DMS153 (cell line): ENCODE data around the gene PRR5.
"Not testable (repeated sequence)": the region's sequence is repeated elsewhere in the genome, so short reads cannot be mapped to it uniquely, and the experiment has no call there.

Source experiments
- DNase-seq: peaks from one replicate; lab custom pipeline; 2025; lab: John Stamatoyannopoulos, UW

Gene PRR5

DNA sequence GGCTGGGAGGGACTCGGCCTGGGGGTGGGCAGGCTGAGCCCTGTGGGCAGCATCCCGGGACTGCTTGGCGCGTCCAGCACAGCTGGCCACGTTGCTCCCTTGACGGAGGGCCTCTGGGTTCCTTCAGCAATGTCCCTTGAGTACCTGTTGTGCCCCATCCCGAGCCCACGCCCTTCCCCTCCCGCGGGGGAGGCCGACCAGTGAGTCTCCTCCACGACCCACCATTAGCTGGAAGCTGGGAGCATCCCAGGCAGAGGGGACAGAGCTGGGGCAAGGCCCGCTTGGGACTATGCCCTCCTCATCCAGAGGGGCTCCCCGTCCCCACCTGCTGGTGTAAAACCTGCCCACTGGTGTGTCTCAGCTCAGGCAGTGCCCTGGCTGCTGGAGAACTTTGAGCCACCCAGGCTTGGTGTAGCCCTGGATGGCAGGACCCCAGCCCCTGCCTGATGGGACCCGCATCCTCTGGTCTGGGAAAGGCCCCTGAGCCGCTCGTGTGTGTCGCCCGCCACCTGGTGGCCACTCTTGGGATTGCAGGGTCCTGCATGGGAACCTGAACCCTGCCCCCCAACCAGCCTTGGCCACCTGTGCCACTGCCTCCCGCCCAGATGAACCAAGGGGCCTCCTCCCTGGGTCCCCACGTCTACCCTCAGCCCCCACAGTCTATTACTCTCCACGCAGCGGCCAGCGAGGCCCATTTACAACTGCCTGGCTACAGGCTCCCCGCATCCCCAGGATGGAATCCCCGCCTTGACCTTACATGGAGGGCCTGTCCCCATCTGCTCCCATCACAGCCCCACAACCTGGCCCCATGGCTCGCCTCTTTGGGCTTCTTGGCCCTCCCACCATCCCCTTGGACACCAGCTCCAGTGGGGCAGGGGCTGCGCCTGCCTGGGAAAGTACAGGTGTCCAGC, 33.8 kb downstream of the PRR5 start:
- DNase-seq: no peak

DNA sequence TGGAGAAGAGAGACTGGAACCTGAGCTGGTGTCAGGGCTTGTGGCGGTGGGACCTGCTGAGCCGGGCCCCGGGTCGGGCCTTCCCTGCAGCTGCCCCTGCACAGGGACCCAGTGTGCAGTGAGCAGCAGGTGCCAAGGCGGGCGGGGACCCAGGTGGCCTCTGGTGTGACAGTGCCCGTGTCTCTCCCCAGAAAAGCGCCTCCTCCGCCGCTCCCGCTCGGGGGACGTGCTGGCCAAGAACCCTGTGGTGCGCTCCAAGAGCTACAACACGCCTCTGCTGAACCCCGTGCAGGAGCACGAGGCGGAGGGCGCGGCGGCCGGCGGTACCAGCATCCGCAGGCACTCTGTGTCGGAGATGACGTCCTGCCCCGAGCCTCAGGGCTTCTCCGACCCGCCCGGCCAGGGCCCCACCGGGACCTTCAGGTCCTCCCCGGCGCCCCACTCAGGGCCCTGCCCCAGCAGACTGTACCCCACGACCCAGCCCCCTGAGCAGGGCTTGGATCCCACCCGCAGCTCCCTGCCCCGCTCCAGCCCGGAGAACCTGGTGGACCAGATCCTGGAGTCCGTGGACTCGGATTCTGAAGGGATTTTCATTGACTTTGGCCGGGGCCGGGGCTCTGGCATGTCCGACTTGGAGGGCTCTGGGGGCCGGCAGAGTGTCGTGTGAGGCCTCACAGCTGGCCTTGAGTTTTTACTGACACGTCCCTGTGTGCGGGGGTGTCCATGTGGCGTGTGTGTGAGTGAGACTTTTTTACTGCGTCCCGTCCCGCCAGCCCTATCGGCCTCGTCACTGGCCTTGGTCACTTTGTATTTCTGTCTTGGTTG, 34.8 kb downstream of the PRR5 start:
- no peak for DNase-seq

DNA sequence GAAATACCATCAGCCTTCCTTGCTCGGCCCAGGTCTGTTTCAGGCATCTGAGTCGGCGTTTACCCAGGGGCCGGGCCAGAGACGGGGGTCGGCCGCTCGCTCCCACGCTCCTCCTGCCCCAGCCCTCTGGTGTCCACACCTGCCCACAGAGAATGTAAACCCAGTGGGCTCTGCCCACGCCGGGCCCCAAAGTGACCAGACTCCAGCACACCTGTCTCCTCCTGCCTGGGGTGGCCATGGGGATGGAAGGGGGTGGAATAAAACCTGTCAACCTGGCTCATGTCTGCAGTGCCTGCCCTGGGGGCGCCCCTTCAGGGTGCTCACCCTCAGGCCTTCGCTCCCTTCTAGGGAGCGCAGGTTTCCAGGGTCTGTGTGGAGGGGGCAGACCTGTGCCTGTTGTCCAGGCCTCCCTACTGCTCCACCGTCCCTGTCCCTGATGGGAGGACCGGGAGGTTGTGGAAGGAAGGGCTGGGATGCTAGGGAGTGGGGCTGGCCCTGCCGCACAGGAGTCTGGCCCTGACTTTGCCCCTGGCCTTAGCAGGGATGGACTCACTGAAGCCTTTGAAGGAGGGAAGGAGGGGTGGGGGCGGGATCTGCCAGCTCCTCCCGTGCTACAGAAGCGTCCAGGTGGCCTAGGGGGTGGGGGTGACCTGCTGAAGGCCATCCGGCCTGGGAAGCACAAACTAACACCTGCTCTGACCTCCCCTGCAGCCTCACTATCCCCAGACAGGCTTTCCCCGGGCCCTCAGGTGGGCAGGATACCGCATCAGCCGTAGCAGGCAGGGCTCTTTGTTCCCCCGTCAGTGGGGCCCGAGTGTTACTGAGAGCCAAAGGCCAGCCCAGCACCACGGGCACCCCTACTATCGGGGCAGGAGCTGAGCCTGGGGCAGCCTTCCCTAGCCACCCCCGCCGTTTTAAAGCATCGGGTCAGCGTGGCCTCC, 35.7 kb downstream of the PRR5 start:
- DNase-seq: no peak

DNA sequence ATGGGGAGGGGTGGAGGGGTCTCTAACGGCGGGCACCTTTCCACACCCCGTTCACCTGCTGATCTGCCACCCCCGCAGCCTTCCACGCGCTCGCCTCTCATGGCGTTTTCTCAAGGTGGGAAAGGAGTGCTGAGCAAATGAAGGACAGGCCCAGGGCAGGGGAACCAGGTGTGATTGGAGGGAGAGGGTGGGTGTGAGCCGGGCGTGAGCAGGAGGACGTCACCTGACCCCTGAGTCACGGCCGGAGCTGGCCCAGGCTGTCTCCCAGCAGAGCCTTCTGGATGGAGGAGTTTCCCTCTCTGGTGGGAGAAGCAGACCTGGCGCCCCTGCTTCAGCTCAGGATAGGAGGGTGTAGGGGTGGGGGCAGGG, 36.3 kb downstream of the PRR5 start:
- no peak for DNase-seq

DNA sequence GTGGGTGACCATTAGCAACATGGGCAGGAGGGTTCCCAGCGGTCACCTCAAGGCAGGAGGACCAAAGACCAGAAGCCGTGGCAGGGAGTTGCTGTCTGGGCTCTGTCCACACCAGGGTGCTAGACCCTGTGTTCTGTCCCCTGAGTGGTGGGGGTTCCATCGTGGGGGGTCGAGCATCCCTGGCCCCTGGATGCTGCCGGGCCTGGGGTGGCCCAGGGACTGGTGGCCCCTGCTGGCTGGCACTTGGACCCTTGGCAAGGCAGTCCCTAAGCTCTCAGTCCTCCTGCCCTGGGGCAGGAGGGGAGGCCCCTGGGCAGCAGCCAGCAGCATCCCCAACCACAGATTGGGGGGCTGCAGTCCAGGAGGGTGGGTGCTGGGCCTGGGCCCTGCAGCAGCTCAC, 37.0 kb downstream of the PRR5 start:
- no peak for DNase-seq

DNA sequence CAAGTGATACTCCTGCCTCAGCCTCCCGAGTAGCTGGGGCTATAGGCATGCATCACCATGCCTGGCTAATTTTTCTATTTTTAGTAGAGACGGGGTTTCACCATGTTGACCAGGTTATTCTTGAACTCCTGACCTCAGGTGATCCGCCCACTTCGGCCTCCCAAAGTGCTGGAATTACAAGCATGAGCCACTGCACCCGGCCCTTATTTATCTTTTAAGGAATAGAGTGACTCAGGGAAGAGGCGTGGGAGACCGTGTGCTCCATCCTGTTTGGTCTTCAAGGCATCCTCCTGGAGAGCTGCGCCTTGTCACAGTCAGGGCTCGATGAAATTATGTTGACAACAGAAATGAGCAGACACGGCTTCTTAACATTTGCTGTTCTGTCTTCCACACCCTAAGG, 37.7 kb downstream of the PRR5 start:
- not testable (repeated sequence) for DNase-seq

DNA sequence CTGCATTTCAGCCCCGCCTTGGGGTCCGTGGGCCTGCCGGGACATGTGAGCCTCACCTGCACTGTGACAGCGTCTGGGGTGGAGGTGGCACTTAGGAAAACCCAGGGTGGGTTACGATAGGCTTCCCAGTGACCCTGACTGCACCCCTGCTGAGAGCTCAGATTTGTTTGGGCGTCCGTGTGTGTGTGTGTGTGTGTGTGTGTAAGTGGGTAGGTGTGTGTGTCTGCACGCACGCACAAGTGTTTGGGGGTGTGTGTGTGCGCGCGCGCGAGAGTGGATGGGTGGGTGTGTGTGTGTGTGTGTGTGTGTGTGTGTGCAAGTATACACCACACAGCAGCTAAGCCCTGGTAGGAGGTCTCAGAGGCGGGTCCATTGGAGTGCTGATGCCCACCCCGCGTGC, 38.3 kb downstream of the PRR5 start:
- no peak for DNase-seq

DNA sequence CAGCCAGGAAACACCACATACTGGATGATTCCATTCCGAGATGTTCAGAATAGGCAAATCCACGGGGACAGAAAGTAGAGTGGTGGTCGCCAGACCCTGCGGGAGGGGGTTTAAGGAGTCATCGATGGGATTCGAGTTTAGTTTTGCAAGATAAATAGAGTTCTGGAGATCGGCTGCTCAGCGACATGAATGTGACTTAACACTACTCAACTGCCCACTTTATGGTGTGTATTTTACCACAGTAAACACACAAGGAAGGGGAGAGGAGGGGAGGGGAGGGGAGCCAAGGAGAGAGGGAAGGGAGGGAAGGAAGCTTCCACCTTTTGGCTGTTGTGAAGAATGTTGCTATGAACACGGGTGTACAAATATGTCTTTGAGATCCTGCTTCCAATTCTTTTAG, 39.9 kb downstream of the PRR5 start:
- no peak for DNase-seq

DNA sequence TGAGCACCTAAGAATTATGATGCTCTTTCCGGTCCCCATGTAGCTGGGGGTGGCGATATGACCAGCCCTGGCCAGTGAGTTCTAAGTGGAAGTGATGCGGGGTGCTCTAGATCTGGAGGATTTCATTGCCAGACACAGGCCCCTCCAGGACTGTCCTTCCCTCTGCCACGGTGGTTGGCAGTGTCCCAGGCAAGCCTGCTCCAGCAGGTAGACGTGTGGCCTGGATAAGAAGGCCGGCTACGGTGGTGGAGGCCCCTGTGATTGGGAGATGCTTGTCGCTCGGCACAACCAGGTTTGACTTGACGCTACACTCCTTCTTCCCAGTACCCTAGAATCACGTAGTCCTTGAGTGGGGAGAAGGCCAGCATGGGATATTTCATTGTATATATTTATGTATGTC, 41.2 kb downstream of the PRR5 start:
- DNase-seq: no peak

DNA sequence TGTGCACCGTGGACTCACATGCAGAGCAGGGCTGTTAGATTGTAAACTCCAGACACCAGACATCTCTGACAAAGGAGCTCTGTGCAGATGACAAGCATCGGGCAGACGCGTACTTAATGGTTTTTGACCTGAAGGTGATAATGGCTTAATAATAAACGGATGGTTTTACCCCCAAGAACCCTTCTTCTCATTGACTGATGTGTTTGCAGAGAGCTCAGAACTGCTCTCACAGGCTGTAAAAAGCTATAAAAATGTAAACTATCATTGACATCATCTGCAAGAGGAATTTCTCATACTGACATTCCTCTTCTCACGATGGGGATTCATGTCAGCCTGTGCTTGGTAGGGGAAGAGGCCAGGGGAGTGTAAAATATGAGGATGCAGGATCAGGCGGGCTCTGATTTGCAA, 41.8 kb downstream of the PRR5 start:
- DNase-seq: no peak

DNA sequence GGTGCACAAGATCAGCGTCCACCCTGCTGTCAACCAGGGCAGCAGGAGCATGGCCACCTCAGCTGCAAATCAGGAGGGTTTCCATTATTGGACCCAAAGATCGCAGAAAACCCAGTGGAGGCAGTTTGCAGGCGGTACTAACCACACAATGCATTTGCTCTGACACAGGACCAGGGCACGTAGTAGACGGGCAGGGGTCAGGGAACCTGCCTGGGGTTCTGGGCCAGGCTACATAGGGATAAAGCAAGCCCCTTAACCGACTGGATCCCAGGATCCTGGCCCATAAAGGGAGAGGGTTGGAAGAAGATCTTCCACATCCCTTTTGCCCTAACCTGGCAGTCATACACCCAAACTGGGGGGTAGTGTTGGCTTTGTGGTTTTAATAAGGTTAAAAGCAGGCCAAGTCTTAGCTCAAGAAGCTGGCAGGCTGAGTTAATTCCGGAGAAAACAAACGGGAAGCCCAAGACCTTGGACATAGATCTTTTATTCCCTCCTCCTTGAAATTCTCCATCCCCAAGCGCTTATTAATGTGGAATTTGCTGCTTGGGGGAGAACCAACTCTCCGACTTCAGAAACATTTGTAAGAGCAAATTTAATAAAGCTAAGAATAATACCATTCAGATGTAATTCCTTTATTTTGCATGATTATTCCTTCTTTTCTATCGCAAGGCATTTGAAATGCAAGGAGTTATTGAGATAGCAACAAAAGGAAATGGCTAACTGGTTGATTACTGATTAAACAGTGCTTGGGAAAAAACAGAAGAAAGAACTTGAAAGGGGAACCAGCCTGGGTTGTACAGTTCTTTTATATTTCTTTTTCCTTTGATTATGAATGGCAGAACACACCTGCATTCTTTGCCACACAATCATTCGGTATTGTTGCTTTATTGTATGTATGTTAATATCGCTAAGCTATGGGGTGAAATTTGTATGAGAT, 44.1 kb downstream of the PRR5 start:
- no peak for DNase-seq

DNA sequence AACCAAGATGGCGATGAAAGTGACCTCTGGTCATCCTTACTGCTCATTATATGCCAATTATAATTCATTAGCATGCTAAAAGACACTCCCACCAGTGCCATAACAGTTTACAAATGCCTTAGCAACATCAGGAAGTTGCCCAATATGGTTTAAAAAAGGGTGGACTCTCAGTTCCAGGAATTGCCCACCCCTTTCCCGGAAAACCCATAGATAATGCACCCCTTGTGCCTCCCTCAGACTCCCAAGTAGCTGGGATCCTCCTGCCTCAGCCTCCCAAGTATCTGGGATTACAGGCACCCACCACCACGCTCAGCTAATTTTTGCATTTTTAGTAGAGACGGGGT, 45.8 kb downstream of the PRR5 start:
- not testable (repeated sequence) for DNase-seq

DNA sequence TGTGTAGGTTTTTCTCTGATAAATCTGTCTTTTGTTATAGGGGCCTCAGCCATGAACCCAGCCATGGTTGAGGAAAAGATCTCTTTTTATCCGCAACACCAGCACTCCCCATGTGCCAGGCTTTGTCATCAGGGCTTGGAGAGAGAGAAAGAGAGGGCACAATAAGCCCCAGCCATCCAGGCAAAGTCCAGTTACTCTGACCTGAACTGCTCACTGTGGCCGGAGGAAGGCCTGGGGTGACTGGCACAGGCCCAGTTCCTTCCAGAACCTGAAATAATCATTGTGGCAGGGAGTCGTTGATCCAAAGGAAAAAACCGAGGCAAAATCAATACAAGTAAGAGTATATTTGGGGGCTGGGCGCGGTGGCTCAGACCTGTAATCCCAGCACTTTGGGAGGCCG, 46.5 kb downstream of the PRR5 start:
- DNase-seq: no peak

DNA sequence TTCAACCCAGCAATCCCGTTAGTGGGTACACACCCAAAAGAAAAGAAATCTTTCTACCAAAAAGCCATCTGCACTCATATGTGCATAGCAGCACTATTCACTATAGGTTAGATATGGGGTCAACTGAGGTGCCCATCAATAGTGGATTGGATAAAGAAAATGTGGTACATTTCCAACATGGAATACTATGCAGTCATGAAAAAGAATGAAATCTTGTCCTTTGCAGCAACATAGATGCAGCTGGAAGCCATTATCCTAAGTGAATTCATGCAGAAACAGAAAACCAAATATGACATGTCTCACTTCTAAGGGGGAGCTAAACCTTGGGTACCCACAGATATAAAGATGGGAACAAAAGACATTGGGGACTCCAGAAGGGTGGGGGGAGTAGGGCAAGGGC, 48.5 kb downstream of the PRR5 start:
- DNase-seq: no peak

DNA sequence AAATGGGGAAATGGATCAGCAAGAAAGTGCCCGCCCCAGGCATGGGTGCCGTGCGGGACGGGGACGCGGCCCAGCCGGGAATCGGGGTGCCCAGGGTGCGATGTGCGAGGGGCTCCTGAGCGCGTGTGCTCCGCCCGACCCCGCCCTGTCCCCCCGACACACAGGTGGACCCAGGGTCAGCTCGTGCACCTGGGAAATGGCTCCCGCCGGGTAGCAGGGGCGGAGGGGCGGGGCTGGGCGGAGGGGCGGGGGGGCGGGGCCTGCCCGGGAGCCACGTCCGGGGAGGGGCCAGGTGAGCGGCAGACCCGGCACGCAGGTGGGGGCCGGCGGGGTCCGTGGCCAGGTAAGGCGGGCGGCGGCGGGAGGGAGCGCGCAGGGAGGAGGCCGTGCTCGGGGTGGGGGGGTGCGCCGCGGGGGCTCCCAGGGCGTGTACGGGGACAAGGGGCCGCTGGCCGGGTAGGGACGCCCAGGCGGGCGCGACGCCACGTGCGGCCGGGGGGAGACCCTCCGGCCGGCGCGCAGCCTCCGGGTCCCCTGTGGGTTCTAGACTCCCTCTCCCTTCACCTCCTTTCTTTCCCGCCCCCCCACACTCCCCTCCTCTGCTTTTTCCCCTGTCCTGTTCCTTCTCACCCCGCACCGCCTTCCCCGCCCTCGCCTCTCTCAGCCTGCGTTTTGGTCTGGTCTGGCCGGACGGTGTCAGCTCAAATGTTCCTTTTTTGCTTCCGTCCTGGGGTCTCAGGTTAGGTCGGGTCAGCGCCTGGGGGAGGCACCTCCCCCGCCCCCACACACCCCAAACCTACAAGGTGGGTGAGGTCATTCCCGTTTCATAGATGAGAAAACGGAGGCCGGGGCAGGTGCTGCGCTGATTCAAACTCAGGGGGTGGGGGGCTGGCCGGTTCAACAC, 50.5 kb downstream of the PRR5 start, which contains the start of gene ARHGAP8:
Gene ARHGAP8, plus strand, starts transcription at position 291 of the 904 bp plus-strand sequence. CDS start 33,953 bp downstream, outside the sequence.
- no peak for DNase-seq

DNA sequence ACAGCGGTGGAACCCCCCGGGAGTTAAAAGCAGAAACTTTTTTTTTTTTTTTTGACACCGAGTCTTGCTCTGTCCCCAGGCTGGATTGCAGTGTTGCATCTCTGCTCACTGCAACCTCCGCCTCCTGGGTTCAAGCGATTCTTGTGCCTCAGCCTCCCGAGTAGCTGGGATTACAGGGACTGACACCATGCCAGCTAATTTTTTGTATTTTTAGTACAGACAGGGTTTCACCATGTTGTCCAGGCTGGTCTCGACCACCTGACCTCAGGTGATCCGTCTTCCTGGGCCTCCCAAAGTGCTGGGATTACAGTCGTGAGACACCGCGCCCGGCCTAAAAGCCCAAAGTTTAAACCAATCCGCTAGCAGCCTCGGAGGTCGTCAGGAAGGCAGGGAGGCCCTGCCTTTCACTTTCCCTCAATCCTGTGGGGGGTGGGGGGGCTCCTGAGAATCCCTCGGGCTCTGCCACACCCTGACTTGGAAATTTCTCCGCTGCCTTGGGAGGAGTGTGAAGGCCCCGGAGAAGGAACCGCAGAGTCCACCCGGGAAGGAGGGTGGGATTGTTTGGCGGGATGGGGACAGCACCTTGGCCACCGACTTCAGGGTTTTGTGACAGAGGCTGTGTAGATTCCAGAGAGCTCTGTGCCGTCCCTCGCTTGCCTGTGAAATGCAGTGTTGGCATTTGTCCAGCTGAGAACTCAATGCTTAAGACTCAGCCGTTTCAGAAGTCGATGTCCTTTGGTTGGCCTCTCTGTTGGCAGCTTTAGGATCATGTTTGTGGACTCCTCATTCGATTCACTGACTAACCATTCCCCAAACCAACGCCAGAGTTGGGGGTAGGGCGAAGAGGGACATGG, 51.4 kb downstream of the PRR5 start:
- no peak for DNase-seq

DNA sequence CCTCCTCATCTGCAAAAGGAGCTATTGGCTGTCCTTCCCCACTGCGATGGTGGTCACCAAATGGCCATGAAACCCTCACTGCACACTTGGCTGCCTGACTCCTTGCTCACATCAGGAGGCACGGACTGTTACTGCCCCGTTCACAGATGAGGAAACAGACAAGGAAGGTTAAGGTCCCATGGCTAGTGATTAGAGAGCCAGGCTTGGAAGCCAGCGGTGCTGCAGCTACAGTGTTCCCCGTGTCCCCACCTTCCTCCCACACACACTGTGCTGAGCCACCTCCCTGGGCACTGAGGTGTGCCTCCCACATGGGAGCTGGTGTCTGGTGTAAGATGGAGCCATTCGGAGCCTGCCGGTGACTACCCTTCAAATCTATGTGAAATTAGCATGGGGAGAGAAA, 53.0 kb downstream of the PRR5 start:
- no peak for DNase-seq

DNA sequence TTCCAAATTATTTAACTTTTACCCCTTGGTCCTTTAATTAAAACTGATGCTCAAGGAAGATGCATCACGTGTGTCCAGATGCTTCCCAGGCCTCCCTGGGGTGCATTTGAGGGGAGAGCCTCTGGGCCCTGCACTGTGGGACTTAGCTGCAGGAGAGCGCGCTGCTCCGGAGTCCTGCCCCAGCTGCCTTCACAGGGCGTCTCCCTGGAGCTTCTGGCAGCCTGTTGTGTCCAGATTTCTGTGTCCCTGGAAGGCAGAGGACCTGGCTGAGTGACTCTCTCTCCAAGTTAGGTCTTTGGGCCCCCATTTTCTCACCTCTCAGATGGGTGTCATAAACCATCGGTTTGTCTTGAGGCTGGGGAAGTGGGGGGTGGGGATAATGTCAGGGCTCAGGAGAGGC, 53.4 kb downstream of the PRR5 start:
- no peak for DNase-seq

DNA sequence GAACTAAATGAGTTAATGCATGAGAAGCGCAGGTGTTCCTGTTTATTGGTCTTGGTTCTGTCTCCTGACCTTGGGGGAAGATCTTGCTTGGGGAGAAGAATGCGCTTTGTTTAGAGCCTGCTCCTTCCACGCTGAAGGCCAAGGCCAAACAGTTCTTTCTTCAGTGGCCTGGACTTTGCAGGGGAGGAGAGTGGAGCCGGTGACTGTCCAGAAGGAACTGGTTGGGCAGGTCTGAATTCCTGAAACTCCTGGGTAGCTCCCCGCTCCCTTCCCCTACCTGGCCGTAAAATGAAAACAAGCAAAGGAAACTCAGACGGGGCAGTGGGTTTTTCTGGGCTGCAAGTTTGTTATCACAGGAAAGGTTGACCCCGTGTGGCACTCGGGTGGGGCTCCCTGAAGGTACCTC, 54.0 kb downstream of the PRR5 start:
- DNase-seq: no peak
